HG02852 (cell line): ENCODE data around the gene FOXO3.
"Not testable (repeated sequence)": the region's sequence is repeated elsewhere in the genome, so short reads cannot be mapped to it uniquely, and the experiment has no call there.

Source experiments
- ATAC-seq: cut with Tn5 transposase; IDR thresholded peaks from one replicate; pipeline ENCODE4 v1.9.1; 2021; ENCODE audit warnings: mild to moderate bottlenecking, moderate library complexity; ENCODE audit not compliant: unreplicated experiment

The FOXO3 gene

GRCh38 chr6:108560463-108561308 lies at the start of gene FOXO3:
TSS of gene FOXO3 (plus strand) at chr6:108560917. CDS start at chr6:108561209, 292 bp downstream.
- no peak for ATAC-seq

GRCh38 chr6:108518714-108519576 lies 41.8 kb upstream of the FOXO3 start:
- no peak for ATAC-seq

DNA sequence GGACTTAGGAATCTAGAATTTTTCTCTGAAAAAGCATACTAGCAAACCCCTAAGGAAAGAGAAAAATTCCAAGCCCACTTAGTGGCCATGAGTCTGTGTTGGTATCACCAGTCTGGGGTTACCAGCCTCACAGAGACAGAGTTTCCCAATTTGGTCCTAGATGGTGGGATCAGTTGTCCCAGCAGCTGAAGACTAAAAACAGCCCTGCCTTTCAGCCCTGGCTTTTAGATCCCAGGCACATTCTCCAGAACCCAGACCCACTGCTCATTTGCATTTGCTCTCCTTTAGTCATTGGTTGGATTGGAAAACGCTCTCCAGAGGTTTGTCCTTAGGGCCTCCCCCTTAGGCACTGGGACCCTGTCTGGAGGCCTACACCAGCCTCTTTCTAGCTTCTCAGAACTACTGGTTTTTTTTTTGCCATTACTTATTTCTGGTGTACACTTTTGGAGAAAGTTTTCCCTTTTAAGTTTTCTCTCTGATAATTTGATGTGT lies 39.1 kb upstream of the FOXO3 start:
- no peak for ATAC-seq

- ATAC-seq = no peak
Measured at GRCh38 chr6:108523697-108524096, 37.0 kb upstream of the FOXO3 start.

DNA sequence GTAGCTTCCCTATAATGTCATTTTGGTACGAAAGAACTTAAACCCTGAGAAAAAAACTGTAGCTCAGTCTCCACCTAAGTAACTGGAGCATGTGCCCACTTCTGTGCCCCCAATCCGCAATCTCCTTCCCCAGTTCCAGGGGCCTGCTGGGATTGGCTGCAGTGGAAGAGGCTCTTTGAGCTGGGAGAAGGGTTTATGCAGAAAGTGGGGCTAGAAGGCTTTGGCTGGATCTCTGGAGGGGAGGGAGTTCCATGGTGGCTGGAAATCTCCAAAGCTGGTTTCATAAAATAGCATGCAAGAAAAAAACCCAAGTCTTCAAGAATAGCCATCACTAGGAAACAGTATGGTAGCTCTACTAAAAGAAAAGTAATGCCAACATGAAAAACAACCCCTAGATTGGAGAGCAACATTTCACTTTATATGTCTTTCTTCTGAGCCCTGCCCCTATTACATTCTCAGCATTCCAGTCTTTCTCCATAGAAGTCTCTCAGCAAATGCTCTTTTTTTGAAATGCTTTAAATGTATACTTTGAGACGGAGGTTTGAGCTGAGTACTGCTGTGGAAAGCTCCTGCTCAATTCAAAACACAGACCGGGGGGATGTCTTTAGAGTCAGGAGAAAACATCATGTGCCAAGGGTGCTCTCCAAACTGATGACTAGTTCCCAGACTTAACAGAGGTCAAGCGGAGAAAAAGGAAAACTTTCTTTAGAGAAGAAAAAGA lies 36.0 kb upstream of the FOXO3 start:
- no peak for ATAC-seq

GRCh38 chr6:108526739-108527174 lies 34.0 kb upstream of the FOXO3 start:
- no peak for ATAC-seq

GRCh38 chr6:108528878-108529277 lies 31.8 kb upstream of the FOXO3 start:
- ATAC-seq = no peak

DNA sequence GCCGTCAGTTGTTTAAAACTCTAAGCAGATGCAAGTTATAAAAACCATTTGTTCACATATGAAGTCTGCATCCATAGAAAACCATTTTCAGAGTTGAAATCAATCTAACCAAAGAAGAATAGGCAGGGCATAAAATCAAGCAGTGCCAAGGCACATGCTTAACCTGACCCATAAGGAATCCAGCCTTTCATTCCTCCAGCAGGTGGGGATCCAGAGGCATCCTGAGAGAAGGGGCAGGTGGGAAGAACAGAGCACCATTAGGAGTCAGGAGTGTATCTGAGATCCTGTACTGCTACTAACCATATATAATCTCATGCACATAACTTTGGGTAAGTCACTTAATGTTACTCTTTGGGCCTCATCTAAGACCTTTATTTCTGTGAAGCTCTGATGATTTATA lies 29.4 kb upstream of the FOXO3 start:
- ATAC-seq = no peak

DNA sequence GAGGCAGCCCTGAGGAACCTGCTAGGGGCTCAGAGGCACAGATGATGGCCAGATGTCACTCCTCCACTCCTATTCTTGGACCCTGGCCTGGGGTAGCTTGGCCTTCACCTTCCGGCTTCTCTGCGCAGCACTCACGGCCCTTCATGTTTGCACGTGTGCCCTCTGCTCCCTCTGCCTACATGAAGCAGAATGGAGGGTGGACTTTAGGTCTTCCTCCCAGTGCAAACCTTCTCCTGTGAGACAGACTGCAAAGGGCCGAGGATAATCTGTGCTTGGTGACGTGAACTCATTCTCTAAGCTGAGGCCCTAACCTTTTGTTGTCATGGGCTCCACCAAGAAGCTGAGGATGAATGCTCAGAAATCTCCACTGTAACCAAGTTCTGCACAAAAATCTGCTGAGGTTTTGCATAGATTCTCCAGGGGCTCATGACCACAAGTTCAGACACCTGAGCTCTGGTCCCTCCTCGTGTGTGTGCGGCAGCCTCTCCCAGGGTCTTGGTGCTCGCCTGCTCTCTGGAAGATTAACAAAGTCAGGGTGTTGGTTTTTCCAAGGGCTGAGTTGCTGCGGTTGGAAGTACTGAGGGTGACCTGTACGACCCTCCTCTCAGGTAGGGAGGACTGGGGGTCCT lies 25.5 kb upstream of the FOXO3 start:
- ATAC-seq = no peak

DNA sequence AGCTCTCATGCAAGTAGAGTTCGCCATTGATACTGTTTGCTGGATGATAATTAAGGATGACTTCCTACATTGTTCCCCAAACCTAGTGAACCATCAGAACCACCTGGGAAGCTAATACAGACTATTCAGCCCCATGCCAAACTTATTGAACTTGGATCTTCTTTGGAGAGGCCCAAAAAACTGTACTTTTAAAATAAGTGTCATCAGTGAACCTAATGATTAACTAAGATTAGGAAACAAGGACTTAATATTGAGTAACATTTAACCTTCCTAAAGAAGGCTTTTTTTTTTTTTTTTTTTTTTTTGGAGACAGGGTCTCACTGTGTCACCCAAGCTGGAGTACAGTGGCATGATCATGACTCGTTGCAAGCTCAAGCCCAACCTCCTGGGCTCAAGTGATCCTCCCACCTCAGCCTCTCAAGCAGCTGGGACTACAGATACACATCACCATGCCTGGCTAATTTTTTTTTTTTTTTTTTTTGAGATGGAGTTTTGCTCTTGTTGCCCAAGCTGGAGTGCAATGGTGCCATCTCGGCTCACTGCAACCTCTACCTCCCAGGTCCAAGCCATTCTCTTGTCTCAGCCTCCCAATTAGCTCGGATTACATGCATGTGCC lies 24.7 kb upstream of the FOXO3 start:
- ATAC-seq = not testable (repeated sequence)

DNA sequence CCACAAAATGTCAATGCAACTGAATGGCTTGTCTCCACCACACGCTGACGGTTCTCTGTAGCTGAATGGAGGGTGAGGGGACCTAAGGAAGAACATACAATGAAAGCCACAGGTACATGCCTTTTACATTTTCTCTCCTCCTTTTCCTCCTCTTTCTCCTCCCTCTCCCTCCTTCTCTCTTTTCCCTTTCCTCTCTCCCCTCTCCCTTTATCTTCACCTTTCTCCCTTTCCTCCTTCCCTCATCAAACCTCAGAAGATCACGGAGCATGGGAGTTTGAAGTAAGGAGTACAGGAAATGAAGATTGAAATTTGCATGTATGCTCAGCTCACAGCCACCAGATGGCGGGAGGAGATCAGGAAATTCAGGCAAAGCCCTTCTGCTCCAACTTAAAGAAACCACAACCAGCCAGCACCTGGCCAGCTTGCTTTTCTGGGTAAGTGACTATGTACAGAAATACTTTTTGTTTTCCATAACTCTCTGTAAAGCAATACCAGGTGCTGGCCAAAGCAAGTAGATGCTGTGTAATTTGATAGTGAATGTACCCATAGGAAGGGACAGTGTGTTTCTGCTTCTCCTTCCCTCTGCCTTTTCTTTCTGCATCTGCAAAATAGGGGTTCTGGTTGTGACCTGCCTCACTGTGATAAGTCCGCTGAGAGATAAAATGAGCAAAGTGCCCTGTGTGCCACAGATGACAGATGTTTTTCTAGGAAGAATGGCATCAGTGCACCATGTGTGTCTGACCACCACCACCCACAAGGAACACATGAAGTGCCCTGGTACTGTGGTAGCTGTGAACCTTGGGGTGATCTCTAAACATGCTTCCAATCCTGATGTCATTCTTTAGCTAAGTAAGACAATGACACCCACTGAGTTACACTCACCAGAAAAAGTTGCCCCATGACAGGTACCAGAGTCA lies 18.6 kb upstream of the FOXO3 start:
- ATAC-seq = peak; percentile 77

DNA sequence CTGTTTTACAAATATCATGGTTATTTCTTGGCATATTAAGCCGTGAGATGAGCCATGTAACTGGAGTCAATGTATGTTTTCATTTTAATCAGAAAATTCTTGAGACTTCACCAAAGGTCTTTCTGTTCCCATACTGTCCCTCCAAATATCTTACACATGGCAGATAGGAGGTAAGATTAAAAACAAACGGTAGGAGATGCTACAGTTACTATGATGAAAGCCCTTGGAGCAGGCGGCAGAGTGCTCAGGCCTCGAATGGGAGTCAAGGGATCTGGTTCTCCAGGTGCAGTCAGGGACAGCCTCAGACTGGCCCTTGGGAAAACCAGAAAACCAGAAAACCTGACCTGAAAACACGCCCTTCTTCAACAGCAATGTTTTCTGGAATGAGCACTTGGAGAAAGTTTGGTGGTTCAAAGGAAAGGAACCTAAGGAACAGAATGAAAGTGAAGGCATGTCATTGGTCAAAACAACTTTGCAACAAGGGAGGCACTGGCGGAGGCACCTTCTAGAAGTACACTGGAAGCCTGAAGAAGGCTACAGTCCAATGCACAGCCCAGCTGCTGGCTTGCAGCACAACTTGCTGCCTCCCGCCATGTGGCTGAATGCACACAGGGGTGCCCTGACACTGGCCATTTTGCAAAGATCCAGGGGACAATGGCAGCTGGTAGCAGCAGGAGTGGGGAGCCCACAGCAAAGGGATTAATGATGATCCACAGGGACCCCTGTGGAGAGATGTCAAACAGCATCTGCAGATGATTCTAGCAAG lies 17.4 kb upstream of the FOXO3 start:
- ATAC-seq = no peak

GRCh38 chr6:108544606-108545005 lies 16.1 kb upstream of the FOXO3 start:
- no peak for ATAC-seq

- ATAC-seq = no peak
Measured at GRCh38 chr6:108546079-108547049, 14.4 kb upstream of the FOXO3 start.

- ATAC-seq = no peak
Measured at GRCh38 chr6:108549241-108549640, 11.5 kb upstream of the FOXO3 start.

GRCh38 chr6:108549741-108550140 lies 11.0 kb upstream of the FOXO3 start:
- ATAC-seq = no peak

- no peak for ATAC-seq
Measured at GRCh38 chr6:108550256-108550655, 10.5 kb upstream of the FOXO3 start.
